Endodermal cell (in vitro differentiated cells): ENCODE data around the gene NAA16. TPM values are rescaled to one million over a fixed set of nuclear protein-coding genes. Genes with fewer than 3 reads are reported as not detected.

Source experiments
- DNase-seq: peaks from one replicate; pipeline ENCODE4 v3.0.0-alpha.2; 2017
- H3K27ac ChIP-seq: 2 replicates; pipeline ENCODE4 v1.5.1; 2013; ENCODE audit warnings: mild to moderate bottlenecking, low read depth, low read length, moderate library complexity
- H3K27me3 ChIP-seq: 2 replicates; pipeline ENCODE4 v1.6.1; 2013; ENCODE audit warnings: mild to moderate bottlenecking, low read length, moderate library complexity; ENCODE audit not compliant: insufficient read depth, control insufficient read depth, poor library complexity, severe bottlenecking
- H3K36me3 ChIP-seq: 2 replicates; pipeline ENCODE4 v1.7.0; 2013; ENCODE audit warnings: mild to moderate bottlenecking, low read length, moderate library complexity; ENCODE audit not compliant: control insufficient read depth, insufficient read depth
- H3K4me1 ChIP-seq: one replicate; pipeline ENCODE4 v1.7.0; 2013; ENCODE audit warnings: low read length; ENCODE audit not compliant: control insufficient read depth, insufficient read depth
- H3K4me3 ChIP-seq: 2 replicates; pipeline ENCODE4 v1.5.1; 2013; ENCODE audit warnings: mild to moderate bottlenecking, low read length, moderate library complexity
- H3K9ac ChIP-seq: 2 replicates; pipeline ENCODE4 v1.6.1; 2013; ENCODE audit warnings: mild to moderate bottlenecking, low read length, moderate library complexity; ENCODE audit not compliant: poor library complexity, severe bottlenecking; ENCODE audit errors: extremely low read depth
- H3K9me3 ChIP-seq: 2 replicates; pipeline ENCODE4 v1.6.1; 2013; ENCODE audit warnings: mild to moderate bottlenecking, low read length, moderate library complexity; ENCODE audit not compliant: control insufficient read depth
- H3K27ac Mint-ChIP-seq: 2 replicates; pipeline ENCODE4 v1.8.0; 2020; ENCODE audit warnings: mixed read lengths
- H3K27me3 Mint-ChIP-seq: 2 replicates; pipeline ENCODE4 v1.8.0; 2021; ENCODE audit warnings: mild to moderate bottlenecking, mixed read lengths; ENCODE audit not compliant: insufficient read depth
- H3K36me3 Mint-ChIP-seq: 2 replicates; pipeline ENCODE4 v1.8.0; 2020; ENCODE audit warnings: low read depth, mixed read lengths
- H3K4me1 Mint-ChIP-seq: 2 replicates; pipeline ENCODE4 v1.8.0; 2020; ENCODE audit warnings: mixed read lengths
- H3K4me3 Mint-ChIP-seq: 2 replicates; pipeline ENCODE4 v1.8.0; 2020; ENCODE audit warnings: mild to moderate bottlenecking, moderate library complexity, mixed read lengths
- H3K9me3 Mint-ChIP-seq: 2 replicates; pipeline ENCODE4 v1.8.0; 2020; ENCODE audit warnings: mild to moderate bottlenecking, mixed read lengths
- CTCF ChIP-seq: fragments of 200-600 bp; sonication (generic); conservative IDR thresholded peaks from 2 replicates; pipeline ENCODE4 v1.5.0; 2021; ENCODE audit warnings: antibody characterized with exemption, mild to moderate bottlenecking
- WGBS, 2 experiments: methylation state at CpG; one replicate each; pipeline versions ENCODE4 v1.1.5 to v1.1.7; 2013; ENCODE audit warnings: missing lambda C conversion rate in 2 of 2, mixed read lengths in 1 of 2; ENCODE audit not compliant: insufficient coverage in 1 of 2, insufficient read length in 1 of 2; 5-methylcytosine and 5-hydroxymethylcytosine counted together
- total RNA-seq, 2 donors: library from RNA; stranded (reverse); fragmentation: NEBNext Ultra II Directional in 1 of 2; extraction: Animal tissue kit (Norgen Biotek cat#: 25700) in 1 of 2; gene quantifications; 2 replicates in 1 of 2; 3 replicates in 1 of 2; pipeline ENCODE4 v1.2.1, GENCODE V29; 2021

NAA16 gene
- total RNA-seq, 2 donors from 2014 or later: 29.3 to 30.9 TPM

DNA sequence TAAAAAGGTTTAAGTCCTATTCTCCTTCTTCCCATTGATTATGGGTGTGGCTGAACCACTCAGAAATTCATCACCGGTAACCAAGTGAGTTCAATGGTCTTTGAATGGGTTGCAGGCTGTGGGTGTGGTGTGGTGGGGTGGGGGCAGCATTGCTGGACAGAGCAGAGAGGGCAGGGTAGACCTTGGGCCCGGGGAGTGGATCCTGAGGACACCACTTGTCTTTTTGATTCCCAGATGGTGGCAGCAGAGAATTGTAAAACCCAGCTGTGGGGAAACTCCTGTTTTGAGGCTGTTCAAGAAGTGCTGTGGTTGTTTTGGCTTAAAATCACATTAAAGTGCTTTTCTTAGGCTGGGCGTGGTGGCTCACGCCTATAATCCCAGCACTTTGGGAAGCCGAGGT, 100.5 kb downstream of the NAA16 start:
- peak; percentile 73 for DNase-seq
- Histone ChIP-seq H3K9ac (no peak overlapping the region), H3K4me3 (no peak overlapping the region), H3K27me3 (no peaks in the 10 kb centered on the region), H3K27ac (no peak overlapping the region), H3K9me3 (no peaks in the 10 kb centered on the region), H3K36me3 (no peaks in the 10 kb centered on the region), H3K4me1 (no peaks in the 10 kb centered on the region)
- peak; percentile 67 for TF ChIP-seq CTCF
- H3K9me3 Mint-ChIP-seq: no peaks in the 10 kb centered on the region
- no peaks in the 10 kb centered on the region for H3K36me3 Mint-ChIP-seq
- WGBS, 2 experiments: 66 to 76% methylated on average over 4 to 5 of the region's 5 CpGs
- peak overlapping the region; percentile 21 for H3K27ac Mint-ChIP-seq
- peaks cover 2% of the 10 kb centered on the region for H3K4me1 Mint-ChIP-seq
- no peaks in the 10 kb centered on the region for H3K27me3 Mint-ChIP-seq
- H3K4me3 Mint-ChIP-seq: no peak overlapping the region

DNA sequence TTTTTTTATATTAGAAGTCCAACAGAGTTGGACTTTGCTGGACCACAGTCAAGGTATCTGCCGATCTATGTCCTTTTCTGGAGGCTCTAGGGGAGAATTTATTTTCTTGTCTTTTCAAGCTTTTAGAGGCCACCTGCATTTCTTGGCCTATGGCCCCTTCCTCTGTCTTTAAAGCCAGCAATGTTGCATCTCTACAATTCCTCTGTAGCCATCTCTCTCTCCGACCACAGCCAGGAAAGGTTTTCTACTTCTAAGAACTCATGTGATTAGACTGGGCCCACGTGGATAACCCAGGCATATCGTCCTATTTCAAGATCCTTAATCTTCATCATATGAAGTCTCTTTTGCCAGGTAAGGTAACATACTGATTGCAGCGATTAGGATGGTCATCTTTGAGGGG, 102.8 kb downstream of the NAA16 start:
- Mint-ChIP-seq H3K4me1 (peaks cover 2% of the 10 kb centered on the region), H3K4me3 (no peak overlapping the region), H3K27me3 (peaks cover 3% of the 10 kb centered on the region), H3K27ac (no peak overlapping the region), H3K9me3 (no peaks in the 10 kb centered on the region), H3K36me3 (no peaks in the 10 kb centered on the region)
- 92 to 100% methylated on average over 2 to 5 of the region's 5 CpGs for WGBS, 2 experiments
- H3K27ac ChIP-seq: no peak overlapping the region
- no peak for TF ChIP-seq CTCF
- no peaks in the 10 kb centered on the region for H3K9me3 ChIP-seq
- no peaks in the 10 kb centered on the region for H3K36me3 ChIP-seq
- H3K9ac ChIP-seq: no peak overlapping the region
- DNase-seq: no peak
- H3K4me3 ChIP-seq: no peak overlapping the region
- H3K27me3 ChIP-seq: no peaks in the 10 kb centered on the region
- H3K4me1 ChIP-seq: no peaks in the 10 kb centered on the region

- no peaks in the 10 kb centered on the region for H3K4me1 ChIP-seq
- peaks cover 3% of the 10 kb centered on the region for H3K27me3 Mint-ChIP-seq
- peaks cover 7% of the 10 kb centered on the region for H3K4me1 Mint-ChIP-seq
- no peak overlapping the region for H3K27ac Mint-ChIP-seq
- no peaks in the 10 kb centered on the region for H3K36me3 ChIP-seq
- no peaks in the 10 kb centered on the region for H3K36me3 Mint-ChIP-seq
- no peaks in the 10 kb centered on the region for H3K27me3 ChIP-seq
- no peak for DNase-seq
- H3K27ac ChIP-seq: no peak overlapping the region
- H3K9me3 Mint-ChIP-seq: no peaks in the 10 kb centered on the region
- H3K9me3 ChIP-seq: no peaks in the 10 kb centered on the region
- no peak for TF ChIP-seq CTCF
- no peak overlapping the region for H3K4me3 ChIP-seq
- no peak overlapping the region for H3K9ac ChIP-seq
- 59 to 71% methylated on average over 3 of the region's 3 CpGs for WGBS, 2 experiments
- no peak overlapping the region for H3K4me3 Mint-ChIP-seq
Measured at GRCh38 chr13:41416276-41416675, 105.2 kb downstream of the NAA16 start.
